A549 (cell line): ENCODE results near the gene KIAA0040. TPM values are rescaled to one million over a fixed set of nuclear protein-coding genes. Genes with fewer than 3 reads are reported as not detected.
"Not testable (repeated sequence)": the region's sequence is repeated elsewhere in the genome, so short reads cannot be mapped to it uniquely, and the experiment has no call there.

ENCODE experiments used
- ATAC-seq, 2 experiments: fragments of 200-7000 bp in 1 of 2; fragments of >200 bp in 1 of 2; cut with Nextera tagmentation in 1 of 2; cut with Tn5 transposase in 1 of 2; 3 replicates each; pipeline versions ENCODE4 v1.8.0 to v1.9.1; 2018 to 2020; ENCODE audit warnings: mild to moderate bottlenecking in 1 of 2, moderate library complexity in 1 of 2
- CTCF ChIA-PET: fragments of 300-600 bp; sonication (Branson Sonifier 250); formaldehyde crosslinking; extraction: SDS; loops from one replicate; lab custom pipeline; 2021; ENCODE audit warnings: antibody characterized with exemption, inconsistent platforms; lab: Yijun Ruan, JAX
- POLR2A ChIA-PET: fragments of 350-600 bp; formaldehyde crosslinking; extraction: SDS; loops from one replicate; lab custom pipeline; 2021; ENCODE audit warnings: antibody characterized with exemption, inconsistent platforms; lab: Yijun Ruan, JAX
- DNase-seq, 2 experiments: peaks; one replicate each; pipeline versions ENCODE4 v3.0.0 to v3.0.0-alpha.2; 2011 to 2016; ENCODE audit warnings: low read depth in 1 of 2, low spot score in 1 of 2
- FAIRE-seq: peaks from 2 replicates; lab custom pipeline; 2011; peaks lifted over from hg19 to GRCh38; lab: Jason Lieb, UNC
- H3K27ac ChIP-seq, 2 experiments: fragments of >200 bp; sonication (Bioruptor Twin); formaldehyde crosslinking; 3 replicates each; pipeline ENCODE4 v1.5.1; 2016 to 2017
- H3K4me1 ChIP-seq: fragments of >200 bp; sonication (Bioruptor Twin); formaldehyde crosslinking; 3 replicates; pipeline ENCODE4 v1.6.1; 2016
- H3K4me2 ChIP-seq: fragments of >200 bp; sonication (Bioruptor Twin); formaldehyde crosslinking; 3 replicates; pipeline ENCODE4 v1.6.1; 2016
- H3K4me3 ChIP-seq: fragments of >200 bp; sonication (Bioruptor Twin); formaldehyde crosslinking; 3 replicates; pipeline ENCODE4 v1.5.1; 2016
- H3K9me3 ChIP-seq: fragments of >200 bp; sonication (Bioruptor Twin); formaldehyde crosslinking; 3 replicates; pipeline ENCODE4 v1.6.1; 2016
- BCL3 ChIP-seq: fragments of >200 bp; sonication (Bioruptor Twin); formaldehyde crosslinking; IDR thresholded peaks from 3 replicates; pipeline ENCODE4 v1.6.1; 2016
- CEBPB ChIP-seq, 2 experiments: fragments of >200 bp in 1 of 2; sonication (Bioruptor Twin) in 1 of 2; formaldehyde crosslinking in 1 of 2; IDR thresholded peaks; 2 replicates each; pipeline ENCODE4 v1.6.1; 2012 to 2016
- CTCF ChIP-seq: fragments of >200 bp; sonication (Bioruptor Twin); formaldehyde crosslinking; IDR thresholded peaks from 3 replicates; pipeline ENCODE4 v1.5.1; 2016
- EHF ChIP-seq: fragments of 250-450 bp; sonication (Bioruptor Pico); IDR thresholded peaks from 2 replicates; pipeline ENCODE4 v1.5.0; 2020; ENCODE audit warnings: mild to moderate bottlenecking
- ELK1 ChIP-seq: fragments of 150-350 bp; IDR thresholded peaks from 2 replicates; pipeline ENCODE4 v1.6.1; 2014; ENCODE audit warnings: low read depth, mild to moderate bottlenecking, low read length
- EP300 ChIP-seq, 2 experiments: fragments of >200 bp; sonication (Bioruptor Twin); formaldehyde crosslinking; IDR thresholded peaks; 2 replicates in 1 of 2; 3 replicates in 1 of 2; pipeline ENCODE4 v1.6.1; 2016 to 2017
- ESRRA ChIP-seq: fragments of 150-350 bp; IDR thresholded peaks from 2 replicates; pipeline ENCODE4 v1.6.1; 2014; ENCODE audit warnings: mild to moderate bottlenecking, low read length, borderline replicate concordance
- GATA3 ChIP-seq: IDR thresholded peaks from 2 replicates; pipeline ENCODE4 v1.6.1; 2012; ENCODE audit warnings: borderline replicate concordance
- HEYL ChIP-seq: fragments of 250-450 bp; sonication (Bioruptor Pico); IDR thresholded peaks from 2 replicates; pipeline ENCODE4 v1.8.0; 2021; ENCODE audit warnings: mild to moderate bottlenecking, moderate library complexity
- HMGXB4 ChIP-seq: fragments of 250-450 bp; sonication (Bioruptor Pico); IDR thresholded peaks from 2 replicates; pipeline ENCODE4 v1.5.0; 2021; ENCODE audit warnings: mild to moderate bottlenecking, moderate library complexity, borderline replicate concordance
- HOXA7 ChIP-seq: fragments of 250-450 bp; sonication (Bioruptor Pico); IDR thresholded peaks from 2 replicates; pipeline ENCODE4 v1.5.0; 2020; ENCODE audit warnings: mild to moderate bottlenecking, moderate library complexity
- JUN ChIP-seq, 2 experiments: fragments of >200 bp; sonication (Bioruptor Twin); formaldehyde crosslinking; IDR thresholded peaks; 2 replicates in 1 of 2; 3 replicates in 1 of 2; pipeline ENCODE4 v1.6.1; 2016 to 2017
- MAFK ChIP-seq: fragments of 450-650 bp; IDR thresholded peaks from 2 replicates; pipeline ENCODE4 v1.6.1; 2014; ENCODE audit not compliant: partially characterized antibody
- MAX ChIP-seq: IDR thresholded peaks from 2 replicates; pipeline ENCODE4 v1.6.1; 2012
- MYC ChIP-seq: IDR thresholded peaks from 2 replicates; pipeline ENCODE4 v1.6.1; 2012; ENCODE audit warnings: mild to moderate bottlenecking, inconsistent platforms, low read length, improper control_type of control experiment, borderline replicate concordance
- NFE2L2 ChIP-seq: fragments of 150-350 bp; conservative IDR thresholded peaks from 2 replicates; pipeline ENCODE4 v1.6.1; 2014; ENCODE audit warnings: low read length
- NPAS2 ChIP-seq: fragments of 250-450 bp; sonication (Bioruptor Pico); IDR thresholded peaks from 2 replicates; pipeline ENCODE4 v1.8.0; 2022; ENCODE audit warnings: mild to moderate bottlenecking, moderate library complexity, borderline replicate concordance
- NR3C1 ChIP-seq: fragments of >200 bp; sonication (Bioruptor Twin); formaldehyde crosslinking; IDR thresholded peaks from 3 replicates; pipeline ENCODE4 v1.6.1; 2017
- POLR2A ChIP-seq: IDR thresholded peaks from 2 replicates; pipeline ENCODE4 v1.6.1; 2012; ENCODE audit warnings: mild to moderate bottlenecking, low read length
- RAD21 ChIP-seq, 2 experiments: fragments of >200 bp in 1 of 2; sonication (Bioruptor Twin) in 1 of 2; formaldehyde crosslinking in 1 of 2; IDR thresholded peaks in 1 of 2; conservative IDR thresholded peaks in 1 of 2; 2 replicates in 1 of 2; 3 replicates in 1 of 2; pipeline ENCODE4 v1.6.1; 2012 to 2018; ENCODE audit warnings: inconsistent platforms in 1 of 2
- SMC3 ChIP-seq: fragments of >200 bp; sonication (Bioruptor Twin); formaldehyde crosslinking; IDR thresholded peaks from 3 replicates; pipeline ENCODE4 v1.6.1; 2018; ENCODE audit warnings: inconsistent platforms
- SREBF2 ChIP-seq: fragments of 450-650 bp; IDR thresholded peaks from 2 replicates; pipeline ENCODE4 v1.6.1; 2014; ENCODE audit warnings: mild to moderate bottlenecking, moderate library complexity
- TFCP2L1 ChIP-seq: fragments of 250-450 bp; sonication (Bioruptor Pico); IDR thresholded peaks from 2 replicates; pipeline ENCODE4 v1.5.0; 2021; ENCODE audit warnings: mild to moderate bottlenecking
- ZNF302 ChIP-seq: fragments of 250-450 bp; sonication (Bioruptor Pico); IDR thresholded peaks from 2 replicates; pipeline ENCODE4 v1.9.0; 2021; ENCODE audit warnings: inconsistent platforms, mild to moderate bottlenecking, moderate library complexity
- WGBS: methylation state at CpG from one replicate; pipeline ENCODE4 v1.1.6; 2017; ENCODE audit errors: missing lambda C conversion rate; 5-methylcytosine and 5-hydroxymethylcytosine counted together
- polyA plus RNA-seq, 4 experiments: library from polyadenylated mRNA; depleted of rRNA in 3 of 4; stranded (reverse); fragments of >200 nt; fragmentation: RNase III in 1 of 4; extraction: RNeasy Plus Mini Kit Qiagen cat#74134 plus additional on column Dnase treatment in 1 of 4; gene quantifications; 2 replicates in 3 of 4; 3 replicates in 1 of 4; pipeline ENCODE4 v1.2.3, GENCODE V29; 2011 to 2017

The KIAA0040 gene
- polyA plus RNA-seq, 2 of the 4 experiments (the other 2 are of a cell fraction) = 0.21 to 1.1 TPM

- FAIRE-seq = no peak
- no peak for DNase-seq
- no peak for ATAC-seq
- TF ChIP-seq POLR2A = no peak
- no peak for TF ChIP-seq TFCP2L1 (CRISPR knock-in tag)
- no peak for TF ChIP-seq HEYL (CRISPR knock-in tag)
- Histone ChIP-seq H3K4me2 (no peak overlapping the region), H3K9me3 (0 out of 3 replicates have a peak, but pooled peaks cover 2% of the 10 kb centered on the region), H3K27ac (no peak overlapping the region), H3K4me1 (no peaks in the 10 kb centered on the region), H3K4me3 (no peak overlapping the region)
- ChIA-PET CTCF (interaction anchor here (0.8 to 0.9 kb wide), 2 partner anchors 8 to 30 kb away, joined by 3 to 5 read pairs; no protein-coding TSS in a partner anchor), POLR2A (no interaction called here)
- WGBS = 56% methylated on average over 11 of the region's 11 CpGs
Measured at GRCh38 chr1:175116903-175117302, 75.7 kb downstream of the KIAA0040 start.

GRCh38 chr1:175116210-175116798, 76.3 kb downstream of the KIAA0040 start:
- FAIRE-seq (no peak), ATAC-seq (no peak), DNase-seq (no peak)
- ChIA-PET POLR2A (no interaction called here), CTCF (interaction anchor here (0.9 to 2.5 kb wide), 4 partner anchors 7 to 85 kb away, joined by 3 to 12 read pairs (median 4); no protein-coding TSS in a partner anchor)
- H3K4me2 ChIP-seq = no peak overlapping the region
- no peaks in the 10 kb centered on the region for H3K4me1 ChIP-seq
- 82% methylated on average over 1 of the region's 1 CpG for WGBS
- no peak overlapping the region for H3K4me3 ChIP-seq
- H3K9me3 ChIP-seq = 0 out of 3 replicates have a peak, but pooled peaks cover 2% of the 10 kb centered on the region
- TF ChIP-seq HMGXB4 (CRISPR knock-in tag) (no peak), NFE2L2 (no peak), BCL3 (no peak), SREBF2 (no peak), ELK1 (no peak)
- H3K27ac ChIP-seq = no peak overlapping the region

- H3K4me1 ChIP-seq = no peaks in the 10 kb centered on the region
- ATAC-seq (no peak; a peak in 1 of 6 replicates), DNase-seq (no peak), FAIRE-seq (no peak)
- TF ChIP-seq CTCF (no peak), ELK1 (no peak), MAX (no peak), SMC3 (no peak), EP300 (IDR thresholded peaks at IDR 0.05) (no peak), GATA3 (no peak), ZNF302 (no peak), HOXA7 (CRISPR knock-in tag) (no peak), EHF (CRISPR knock-in tag) (no peak), NR3C1 (no peak), JUN (IDR thresholded peaks at IDR 0.05) (no peak), RAD21 (conservative IDR thresholded peaks at IDR 0.05 in 1 of 2, IDR thresholded peaks at IDR 0.05 in 1 of 2) (no peak), SREBF2 (no peak), ESRRA (no peak), MYC (no peak), NPAS2 (no peak), CEBPB (IDR thresholded peaks at IDR 0.05) (no peak), MAFK (no peak)
- H3K9me3 ChIP-seq = 0 out of 3 replicates have a peak, but pooled peaks cover 2% of the 10 kb centered on the region
- no peak overlapping the region for H3K27ac ChIP-seq
- CTCF ChIA-PET = interaction anchor here (0.7 to 2.5 kb wide), 6 partner anchors 9 to 204 kb away, joined by 3 to 12 read pairs (median 3); no protein-coding TSS in a partner anchor
- POLR2A ChIA-PET = interaction anchor here (1.0 kb wide), 1 partner anchor 92 kb away, joined by 3 read pairs; the partner anchor contains the start of gene MRPS14
- WGBS = 19% methylated on average over 2 of the region's 2 CpGs
- no peak overlapping the region for H3K4me3 ChIP-seq
- H3K4me2 ChIP-seq = no peak overlapping the region
Measured at GRCh38 chr1:175114996-175115395, 77.6 kb downstream of the KIAA0040 start.

- H3K4me3 ChIP-seq, H3K9me3 ChIP-seq, H3K27ac ChIP-seq, FAIRE-seq, H3K4me1 ChIP-seq, H3K4me2 ChIP-seq, POLR2A ChIA-PET, ATAC-seq, DNase-seq: not testable (repeated sequence)
- 71% methylated on average over 17 of the region's 25 CpGs for WGBS
- CTCF ChIA-PET = interaction anchor here (0.6 kb wide), 1 partner anchor 46 kb away, joined by 3 read pairs; no protein-coding TSS in a partner anchor
Measured at GRCh38 chr1:175108331-175108820, 84.2 kb downstream of the KIAA0040 start.
